ENCODE data around the gene SERINC2. TPM values are rescaled to one million over a fixed set of nuclear protein-coding genes. Genes with fewer than 3 reads are reported as not detected.

The SERINC2 gene
- total and polyA plus RNA-seq, 4 donors: 6.1 to 59.1 (median 38.8) TPM

DNA sequence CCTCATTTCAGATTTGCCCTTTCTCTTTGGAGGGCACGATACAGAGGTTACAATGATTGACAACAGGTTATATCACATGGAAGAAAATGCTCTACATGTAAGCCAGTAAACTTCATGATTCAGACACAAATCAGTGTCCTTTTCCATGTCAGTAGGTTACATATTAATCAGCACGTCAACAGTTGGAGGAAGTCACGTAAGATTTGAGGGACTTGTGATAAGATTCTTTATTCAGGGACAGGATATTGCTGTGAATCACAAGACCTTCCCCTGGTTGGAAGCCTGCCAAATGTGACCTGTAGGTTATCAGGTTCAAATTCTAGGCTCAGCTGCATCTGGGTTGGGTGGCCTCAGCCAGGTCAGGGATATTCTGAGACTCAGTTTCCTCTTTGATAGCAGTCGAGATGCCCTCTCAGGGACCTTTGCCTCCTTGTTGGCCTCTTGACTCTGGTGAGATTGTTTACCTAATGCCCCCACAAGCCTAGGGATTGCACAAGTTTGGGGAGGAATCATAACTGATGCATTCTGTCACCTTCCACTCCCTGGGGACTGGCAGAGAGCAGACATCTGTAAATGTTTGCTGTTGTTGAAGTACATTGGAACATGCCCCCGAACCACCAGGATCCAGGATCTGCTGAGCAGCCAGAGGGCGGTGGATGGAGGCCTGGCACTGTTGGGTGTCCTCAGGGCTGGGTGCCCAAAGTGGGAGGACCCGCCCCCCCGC lies 31.9 kb downstream of the SERINC2 start:
- TF ChIP-seq, protein P1, sequence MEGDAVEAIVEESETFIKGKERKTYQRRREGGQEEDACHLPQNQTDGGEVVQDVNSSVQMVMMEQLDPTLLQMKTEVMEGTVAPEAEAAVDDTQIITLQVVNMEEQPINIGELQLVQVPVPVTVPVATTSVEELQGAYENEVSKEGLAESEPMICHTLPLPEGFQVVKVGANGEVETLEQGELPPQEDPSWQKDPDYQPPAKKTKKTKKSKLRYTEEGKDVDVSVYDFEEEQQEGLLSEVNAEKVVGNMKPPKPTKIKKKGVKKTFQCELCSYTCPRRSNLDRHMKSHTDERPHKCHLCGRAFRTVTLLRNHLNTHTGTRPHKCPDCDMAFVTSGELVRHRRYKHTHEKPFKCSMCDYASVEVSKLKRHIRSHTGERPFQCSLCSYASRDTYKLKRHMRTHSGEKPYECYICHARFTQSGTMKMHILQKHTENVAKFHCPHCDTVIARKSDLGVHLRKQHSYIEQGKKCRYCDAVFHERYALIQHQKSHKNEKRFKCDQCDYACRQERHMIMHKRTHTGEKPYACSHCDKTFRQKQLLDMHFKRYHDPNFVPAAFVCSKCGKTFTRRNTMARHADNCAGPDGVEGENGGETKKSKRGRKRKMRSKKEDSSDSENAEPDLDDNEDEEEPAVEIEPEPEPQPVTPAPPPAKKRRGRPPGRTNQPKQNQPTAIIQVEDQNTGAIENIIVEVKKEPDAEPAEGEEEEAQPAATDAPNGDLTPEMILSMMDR (IDR thresholded peaks at IDR 0.05; ENCODE audit: control extremely low read depth, extremely low read depth): no peak
- Histone ChIP-seq H3K27me3 (ENCODE audit: control insufficient read depth in 3 of 3, insufficient read depth in 3 of 3, low read length in 2 of 3) (peaks cover 0 to 2% (median 0%) of the 10 kb centered on the region in 3 donors), H3K9me3 (ENCODE audit: control insufficient read depth in 4 of 4, insufficient read depth in 3 of 4, low read length in 3 of 4) (peaks cover 0 to 7% (median 2%) of the 10 kb centered on the region in 4 donors), H3K36me3 (ENCODE audit: control insufficient read depth in 4 of 4, insufficient read depth in 4 of 4, low read length in 4 of 4) (no peaks in the 10 kb centered on the region), H3K27ac (ENCODE audit: low read depth in 1 of 2, low read length in 1 of 2) (no peak overlapping the region), H3K4me3 (no peak overlapping the region), H3K4me1 (ENCODE audit: control insufficient read depth in 5 of 5, insufficient read depth in 5 of 5, low read length in 5 of 5) (peaks cover 0 to 5% (median 0%) of the 10 kb centered on the region in 5 donors), H3K9ac (ENCODE audit: insufficient read depth in 1 of 2, low read length in 2 of 2) (no peak overlapping the region)
- DNase-seq (peak in 1 of 3 donors; percentile 37), ATAC-seq (ENCODE audit: insufficient read depth, low FRiP score) (no peak)
- 54 to 58% methylated on average over 8 of the region's 8 CpGs for WGBS, 2 donors

DNA sequence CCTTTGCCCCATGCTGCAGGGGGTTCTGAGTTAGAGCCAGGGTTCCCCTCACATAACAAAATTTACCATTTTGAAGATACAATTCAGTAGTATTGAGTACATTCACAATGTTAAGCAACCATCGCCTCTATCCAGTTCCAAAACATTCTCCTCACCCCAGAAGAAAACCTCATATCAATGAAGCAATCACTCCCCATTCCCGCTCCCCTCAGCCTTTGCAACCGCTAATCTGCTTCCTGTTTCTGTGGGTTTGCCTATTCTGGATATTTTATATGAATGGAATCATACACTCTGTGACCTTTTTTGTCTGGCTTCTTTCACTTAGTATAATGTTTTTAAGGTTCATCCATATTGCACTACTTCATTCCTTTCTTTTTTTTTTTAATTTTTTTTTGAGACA lies 32.9 kb downstream of the SERINC2 start:
- 41 to 66% methylated on average over 3 of the region's 3 CpGs for WGBS, 2 donors
- Histone ChIP-seq H3K4me3 (no peak overlapping the region), H3K4me1 (ENCODE audit: control insufficient read depth in 5 of 5, insufficient read depth in 5 of 5, low read length in 5 of 5) (peaks cover 0 to 5% (median 0%) of the 10 kb centered on the region in 5 donors), H3K27me3 (ENCODE audit: control insufficient read depth in 3 of 3, insufficient read depth in 3 of 3, low read length in 2 of 3) (peaks cover 0 to 2% (median 0%) of the 10 kb centered on the region in 3 donors), H3K9me3 (ENCODE audit: control insufficient read depth in 4 of 4, insufficient read depth in 3 of 4, low read length in 3 of 4) (peaks cover 0 to 7% (median 4%) of the 10 kb centered on the region in 4 donors), H3K27ac (ENCODE audit: low read depth in 1 of 2, low read length in 1 of 2) (no peak overlapping the region), H3K36me3 (ENCODE audit: control insufficient read depth in 4 of 4, insufficient read depth in 4 of 4, low read length in 4 of 4) (no peaks in the 10 kb centered on the region), H3K9ac (ENCODE audit: insufficient read depth in 1 of 2, low read length in 2 of 2) (no peak overlapping the region)
- DNase-seq (no peak), ATAC-seq (ENCODE audit: insufficient read depth, low FRiP score) (no peak)
- TF ChIP-seq, protein P1 (IDR thresholded peaks at IDR 0.05; ENCODE audit: control extremely low read depth, extremely low read depth): no peak

DNA sequence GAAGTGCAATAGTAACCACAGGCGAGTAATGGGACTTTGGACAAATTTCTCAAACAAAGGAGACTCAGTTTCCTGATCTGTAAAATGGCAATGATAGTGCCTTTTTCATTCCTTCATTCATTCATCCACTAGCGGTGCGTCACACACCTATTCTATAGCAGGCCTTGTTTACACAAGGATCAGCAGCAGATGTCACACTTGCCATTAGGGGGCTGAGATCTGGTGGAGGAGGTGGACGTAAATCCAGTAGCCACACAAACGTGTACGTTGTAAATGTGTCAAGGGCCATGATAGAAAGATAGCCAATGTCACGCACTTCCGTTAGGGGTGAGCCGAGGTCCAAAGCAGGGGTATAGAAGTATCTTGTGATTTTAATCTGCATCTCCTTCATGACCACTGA lies 34.2 kb downstream of the SERINC2 start:
- ATAC-seq (ENCODE audit: insufficient read depth, low FRiP score) (no peak), DNase-seq (no peak)
- Histone ChIP-seq H3K27me3 (ENCODE audit: control insufficient read depth in 3 of 3, insufficient read depth in 3 of 3, low read length in 2 of 3) (peaks cover 0 to 2% (median 0%) of the 10 kb centered on the region in 3 donors), H3K36me3 (ENCODE audit: control insufficient read depth in 4 of 4, insufficient read depth in 4 of 4, low read length in 4 of 4) (no peaks in the 10 kb centered on the region), H3K4me3 (no peak overlapping the region), H3K27ac (ENCODE audit: low read depth in 1 of 2, low read length in 1 of 2) (no peak overlapping the region), H3K9me3 (ENCODE audit: control insufficient read depth in 4 of 4, insufficient read depth in 3 of 4, low read length in 3 of 4) (peaks cover 0 to 7% (median 4%) of the 10 kb centered on the region in 4 donors), H3K4me1 (ENCODE audit: control insufficient read depth in 5 of 5, insufficient read depth in 5 of 5, low read length in 5 of 5) (peaks cover 0 to 5% (median 0%) of the 10 kb centered on the region in 5 donors), H3K9ac (ENCODE audit: insufficient read depth in 1 of 2, low read length in 2 of 2) (no peak overlapping the region)
- TF ChIP-seq, protein P1 (IDR thresholded peaks at IDR 0.05; ENCODE audit: control extremely low read depth, extremely low read depth): no peak
- WGBS, 2 donors: 69 to 72% methylated on average over 9 of the region's 9 CpGs

Data from lung (tissue), 12 donors.